Measurements from ENCODE around the gene LGR4. TPM values are rescaled to one million over a fixed set of nuclear protein-coding genes. Genes with fewer than 3 reads are reported as not detected.

Gene LGR4
- total and polyA plus RNA-seq, 8 donors, result 23.4 to 73.0 (median 54.5) TPM

DNA sequence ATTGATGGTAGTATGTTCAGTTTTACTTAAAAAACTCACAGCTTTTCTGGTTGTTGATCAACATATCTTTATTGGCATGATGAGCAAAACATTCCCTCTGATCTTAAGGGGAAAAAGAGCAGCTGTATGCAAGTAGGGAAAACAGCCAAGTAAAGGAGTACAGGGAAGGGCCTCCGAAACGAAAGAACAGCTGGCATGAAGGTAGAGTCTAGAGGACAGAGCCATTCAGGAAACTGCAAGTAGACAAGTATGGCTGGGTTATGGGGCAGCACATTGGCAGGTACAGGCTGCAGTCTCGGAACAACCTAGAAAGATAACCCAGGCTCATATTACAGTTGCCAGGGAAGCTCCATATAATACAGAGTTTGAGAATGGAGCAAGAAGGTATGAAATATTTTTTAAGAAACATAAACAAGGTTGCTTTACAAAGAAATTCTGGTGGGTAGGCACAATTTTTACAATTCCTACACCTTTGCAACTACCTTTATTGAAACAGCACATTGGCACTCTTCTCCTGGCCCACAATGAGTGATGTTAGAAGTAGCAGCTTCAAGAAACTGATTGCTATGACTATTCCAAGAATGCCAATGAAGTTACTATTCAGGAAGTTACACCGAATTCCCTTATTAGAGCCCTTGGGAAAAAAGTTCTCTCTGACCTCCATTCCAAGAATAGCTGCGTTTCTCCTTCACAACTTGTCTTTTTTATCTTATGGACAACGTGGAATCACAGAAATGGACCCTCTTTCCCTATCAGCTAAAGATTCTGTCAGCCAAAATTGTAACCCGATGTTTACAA lies 45.2 kb downstream of the LGR4 start:
- ATAC-seq (peak; percentile 77 to 84 (median 78)), DNase-seq (peak in 4 of 6 donors; percentile 29 to 58 (median 46)), FAIRE-seq (no peak)
- intact Hi-C loops (cut with DNase I), result no loop called here
- Histone ChIP-seq H3K27me3 (no peaks in the 10 kb centered on the region), H3K9me3 (no peaks in the 10 kb centered on the region), H3K4me3 (no peak overlapping the region), H3K27ac (peak overlapping the region; percentile 0 to 76 (median 40)), H3K4me1 (peaks cover 13 to 73% (median 38%) of the 10 kb centered on the region in 3 donors), H3K36me3 (no peaks in the 10 kb centered on the region)
- 36 to 43% methylated on average over 7 of the region's 7 CpGs for WGBS, 2 donors
- TF ChIP-seq, protein P1, sequence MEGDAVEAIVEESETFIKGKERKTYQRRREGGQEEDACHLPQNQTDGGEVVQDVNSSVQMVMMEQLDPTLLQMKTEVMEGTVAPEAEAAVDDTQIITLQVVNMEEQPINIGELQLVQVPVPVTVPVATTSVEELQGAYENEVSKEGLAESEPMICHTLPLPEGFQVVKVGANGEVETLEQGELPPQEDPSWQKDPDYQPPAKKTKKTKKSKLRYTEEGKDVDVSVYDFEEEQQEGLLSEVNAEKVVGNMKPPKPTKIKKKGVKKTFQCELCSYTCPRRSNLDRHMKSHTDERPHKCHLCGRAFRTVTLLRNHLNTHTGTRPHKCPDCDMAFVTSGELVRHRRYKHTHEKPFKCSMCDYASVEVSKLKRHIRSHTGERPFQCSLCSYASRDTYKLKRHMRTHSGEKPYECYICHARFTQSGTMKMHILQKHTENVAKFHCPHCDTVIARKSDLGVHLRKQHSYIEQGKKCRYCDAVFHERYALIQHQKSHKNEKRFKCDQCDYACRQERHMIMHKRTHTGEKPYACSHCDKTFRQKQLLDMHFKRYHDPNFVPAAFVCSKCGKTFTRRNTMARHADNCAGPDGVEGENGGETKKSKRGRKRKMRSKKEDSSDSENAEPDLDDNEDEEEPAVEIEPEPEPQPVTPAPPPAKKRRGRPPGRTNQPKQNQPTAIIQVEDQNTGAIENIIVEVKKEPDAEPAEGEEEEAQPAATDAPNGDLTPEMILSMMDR (IDR thresholded peaks at IDR 0.05), result no peak

DNA sequence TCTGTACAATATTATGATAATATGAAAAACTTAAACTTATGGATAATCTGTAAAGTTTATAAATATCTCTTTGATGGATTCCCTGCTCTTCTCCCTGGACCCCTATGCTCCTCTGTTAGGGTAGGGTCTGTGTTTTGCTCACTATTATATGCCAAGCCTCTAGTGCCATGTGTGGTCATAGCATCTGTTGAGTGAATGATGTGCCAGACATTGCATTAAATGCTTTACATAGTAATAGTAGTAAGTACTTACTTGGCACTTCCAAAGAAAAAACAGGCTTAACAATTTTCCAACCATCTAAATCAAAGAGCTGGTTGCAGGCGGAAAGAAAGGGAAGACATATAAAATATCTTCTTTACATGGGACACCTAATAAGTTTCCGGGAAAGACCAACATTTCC lies 46.8 kb downstream of the LGR4 start:
- Histone ChIP-seq H3K4me3 (no peak overlapping the region), H3K27ac (peak overlapping the region in 1 of 4 donors; percentile 76), H3K9me3 (no peaks in the 10 kb centered on the region), H3K27me3 (no peaks in the 10 kb centered on the region), H3K4me1 (peaks cover 13 to 79% (median 39%) of the 10 kb centered on the region in 3 donors), H3K36me3 (no peaks in the 10 kb centered on the region)
- TF ChIP-seq, protein P1 (IDR thresholded peaks at IDR 0.05), result no peak
- DNase-seq (no peak), ATAC-seq (no peak), FAIRE-seq (no peak)
- 87 to 92% methylated on average over 2 of the region's 2 CpGs for WGBS, 2 donors
- intact Hi-C loops (cut with DNase I), result no loop called here

DNA sequence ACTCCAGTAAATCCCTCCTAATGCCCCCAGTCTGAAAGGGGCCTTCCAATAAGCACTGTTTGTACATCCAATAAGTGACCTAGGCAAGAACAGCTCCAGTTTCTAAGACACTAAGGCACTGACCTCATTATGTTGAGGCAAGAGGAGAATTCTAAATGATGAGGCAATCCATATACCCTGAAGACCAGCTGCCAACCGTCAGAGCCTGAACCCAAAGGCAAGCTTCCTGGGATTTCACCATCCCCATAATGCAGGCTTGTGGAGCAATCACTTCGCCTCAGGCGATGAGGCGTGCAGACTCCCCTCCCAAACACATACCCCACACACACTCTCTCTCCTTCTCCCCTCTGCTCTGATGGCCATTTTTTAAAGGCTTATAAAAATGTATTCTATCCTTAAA lies 49.5 kb downstream of the LGR4 start:
- Histone ChIP-seq H3K4me3 (no peak overlapping the region), H3K27ac (peak overlapping the region in 2 of 4 donors; percentile 50 to 71), H3K27me3 (no peaks in the 10 kb centered on the region), H3K9me3 (no peaks in the 10 kb centered on the region), H3K36me3 (no peaks in the 10 kb centered on the region), H3K4me1 (peaks cover 13 to 67% (median 49%) of the 10 kb centered on the region in 3 donors)
- TF ChIP-seq, protein P1 (IDR thresholded peaks at IDR 0.05), result no peak
- DNase-seq (no peak), FAIRE-seq (no peak), ATAC-seq (peak; percentile 25 to 67 (median 46))
- intact Hi-C loops (cut with DNase I), result no loop called here
- 77 to 82% methylated on average over 4 of the region's 4 CpGs for WGBS, 2 donors

DNA sequence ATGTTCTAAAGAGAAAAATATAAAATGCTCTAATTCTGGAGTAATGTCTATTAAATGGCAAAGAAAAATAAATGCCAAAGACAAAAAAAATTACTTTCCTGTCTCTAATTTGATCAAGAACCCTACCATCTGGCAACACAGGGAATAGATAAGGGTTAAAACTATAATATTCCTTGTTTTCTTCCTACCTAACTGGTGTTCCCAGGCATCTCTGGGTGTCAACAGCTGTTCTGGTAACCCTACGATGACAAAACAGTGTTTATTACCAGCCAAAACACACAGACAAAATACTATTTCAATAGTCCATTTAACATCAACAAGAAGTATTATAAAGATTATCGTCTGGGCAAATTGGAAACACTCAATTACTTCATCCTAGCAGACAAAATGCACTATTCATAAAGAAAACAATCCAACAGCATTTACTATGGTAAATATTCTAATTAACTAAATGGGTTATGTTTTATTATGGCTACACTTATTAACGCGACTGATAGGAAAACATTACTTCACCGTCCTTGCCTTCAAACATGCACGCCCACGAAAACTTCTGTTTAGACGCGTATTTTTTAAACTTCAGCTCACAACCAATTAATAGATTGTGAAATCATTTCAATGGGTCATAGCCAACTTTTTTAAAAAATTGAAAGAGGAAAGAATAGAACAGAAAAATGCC lies 50.6 kb downstream of the LGR4 start:
- H3K27ac ChIP-seq, result peak overlapping the region in 3 of 4 donors; percentile 20 to 71 (median 50)

More for the DNA sequence above, 50.6 kb downstream of the LGR4 start:
- no peak for DNase-seq
- intact Hi-C loops (cut with DNase I), result no loop called here
- peak; percentile 23 to 39 (median 31) for ATAC-seq
- H3K27me3 ChIP-seq, result no peaks in the 10 kb centered on the region
- WGBS, 2 donors, result 17% methylated on average over 9 of the region's 9 CpGs
- H3K36me3 ChIP-seq, result no peaks in the 10 kb centered on the region
- H3K4me1 ChIP-seq, result peaks cover 6 to 58% (median 49%) of the 10 kb centered on the region in 3 donors
- H3K9me3 ChIP-seq, result no peaks in the 10 kb centered on the region
- no peak for FAIRE-seq
- H3K4me3 ChIP-seq, result no peak overlapping the region
- TF ChIP-seq, protein P1 (IDR thresholded peaks at IDR 0.05), result no peak

All from pancreas (tissue), 10 donors.